GM19397 (cell line): Measurements from ENCODE around the gene PITX2.

ENCODE experiments used
- ATAC-seq: cut with Tn5 transposase; IDR thresholded peaks from one replicate; pipeline ENCODE4 v1.9.1; 2021; ENCODE audit warnings: mild to moderate bottlenecking, moderate library complexity; ENCODE audit not compliant: unreplicated experiment

The PITX2 gene

DNA sequence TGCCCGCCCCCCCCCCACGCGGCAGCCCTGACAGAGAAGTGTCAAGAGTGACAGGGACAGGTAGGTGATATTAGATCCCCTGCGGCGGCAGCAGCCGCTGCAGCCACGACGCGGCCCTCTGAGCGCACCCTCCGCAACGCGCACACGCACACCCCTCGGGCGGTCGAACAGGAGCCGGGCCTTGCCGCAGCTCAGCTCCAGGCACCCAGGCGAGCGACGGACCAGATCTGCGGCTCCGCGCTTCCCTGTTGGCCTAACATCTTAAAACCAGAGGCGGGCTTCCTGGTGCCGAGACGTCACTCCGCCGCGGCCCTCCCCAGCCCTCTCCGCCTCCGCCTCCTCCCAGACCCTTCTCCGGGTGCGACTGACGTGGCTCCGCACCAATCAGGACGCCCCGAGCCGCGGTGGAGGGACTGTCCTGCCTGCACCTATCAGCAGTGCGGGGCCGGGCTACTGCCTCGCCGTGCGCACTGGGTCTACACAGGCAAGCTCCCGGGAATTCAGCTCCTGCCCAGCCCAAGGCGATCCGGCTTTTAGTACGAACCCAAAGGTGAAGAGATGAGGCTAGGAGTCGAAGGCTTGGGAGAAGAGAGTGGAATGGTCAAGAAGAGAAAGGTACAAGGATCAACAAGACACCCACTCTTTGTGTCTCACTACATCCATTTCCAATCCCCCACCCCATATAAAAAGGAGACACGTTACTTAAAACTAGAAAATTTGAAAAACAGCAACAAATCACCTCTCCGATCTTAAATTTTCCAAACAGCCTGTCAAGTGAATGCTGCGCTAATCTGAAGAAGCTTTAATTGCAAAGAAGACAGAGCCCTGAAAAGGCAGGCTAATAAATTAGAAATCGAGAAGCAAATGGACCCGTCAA, at the start of gene PITX2:
Gene PITX2, minus strand, starts transcription at position 237 of the 877 bp plus-strand sequence. CDS start 617 bp downstream, outside the sequence.
- ATAC-seq: peak; percentile 93

DNA sequence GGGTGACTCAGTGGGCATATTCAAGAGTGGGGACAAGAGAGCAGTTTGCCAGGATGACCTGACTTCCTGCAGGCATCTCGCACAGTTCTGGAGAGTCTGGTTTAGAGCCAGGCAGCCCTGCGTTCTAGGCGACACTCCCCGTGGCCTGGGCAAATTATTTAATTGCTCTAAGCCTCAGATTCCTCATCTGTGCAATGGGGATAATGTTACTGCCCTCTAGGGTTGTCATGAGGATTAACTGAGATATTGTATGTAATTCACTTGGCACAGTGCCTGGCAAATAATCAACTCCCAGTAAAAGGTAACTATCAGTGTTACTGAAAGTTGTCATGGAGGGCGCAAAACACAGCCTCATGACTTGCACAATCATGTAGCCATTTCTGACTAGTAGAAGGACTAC, 48.8 kb upstream of the PITX2 start:
- ATAC-seq: no peak

DNA sequence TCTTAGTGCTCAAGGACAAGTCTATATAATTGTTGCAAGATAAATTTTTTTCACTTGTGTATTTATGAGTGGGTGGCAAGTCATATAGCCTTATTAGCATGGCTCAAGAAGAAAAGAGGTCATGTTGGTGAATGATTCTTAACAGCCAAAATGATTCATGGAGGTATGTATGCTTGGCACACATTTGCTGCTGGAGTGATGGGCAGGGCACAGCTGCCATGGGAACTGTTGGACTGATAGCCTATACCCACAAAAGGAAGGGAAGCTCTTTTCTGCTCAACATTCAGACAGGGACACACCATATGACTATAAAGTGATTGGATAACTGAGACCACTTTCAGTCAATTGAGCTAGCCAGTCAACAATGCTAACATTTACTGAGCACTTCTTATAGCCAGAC, 46.8 kb upstream of the PITX2 start:
- ATAC-seq: no peak

DNA sequence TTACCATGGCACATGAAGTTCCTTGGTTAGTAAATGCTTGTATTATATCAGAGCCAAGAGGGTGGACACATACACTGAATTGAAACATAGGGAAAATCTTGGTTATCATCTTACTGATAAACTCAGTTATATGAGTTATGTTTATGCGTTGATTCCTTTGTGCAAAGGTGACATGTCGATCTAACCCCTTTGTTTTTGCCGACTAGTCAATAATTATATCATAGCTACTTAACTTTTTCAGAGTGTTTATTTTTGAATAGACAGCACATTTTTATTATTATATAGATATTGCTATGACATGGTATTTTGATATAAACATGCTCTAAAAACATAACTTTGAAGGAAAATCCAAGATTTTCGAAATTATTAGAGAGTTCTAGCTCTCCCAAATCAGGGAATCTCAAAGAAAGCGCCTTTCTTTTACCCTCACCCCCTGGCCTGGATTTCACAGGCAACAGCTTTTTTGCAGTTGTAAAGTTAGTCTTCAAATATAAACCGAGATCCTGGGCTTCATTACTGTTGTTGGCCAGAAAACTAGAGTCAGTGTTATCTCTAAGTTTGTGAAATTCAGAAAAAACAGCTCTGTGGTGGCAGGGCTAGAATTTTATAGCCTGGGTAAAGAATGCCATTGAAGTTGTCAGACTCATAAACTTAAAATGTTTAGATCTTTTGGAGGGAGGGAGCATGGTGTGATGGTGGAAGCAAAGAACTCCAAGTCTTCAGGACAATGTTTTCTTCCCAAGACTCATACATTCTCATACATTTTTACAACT, 45.8 kb upstream of the PITX2 start:
- ATAC-seq: no peak

DNA sequence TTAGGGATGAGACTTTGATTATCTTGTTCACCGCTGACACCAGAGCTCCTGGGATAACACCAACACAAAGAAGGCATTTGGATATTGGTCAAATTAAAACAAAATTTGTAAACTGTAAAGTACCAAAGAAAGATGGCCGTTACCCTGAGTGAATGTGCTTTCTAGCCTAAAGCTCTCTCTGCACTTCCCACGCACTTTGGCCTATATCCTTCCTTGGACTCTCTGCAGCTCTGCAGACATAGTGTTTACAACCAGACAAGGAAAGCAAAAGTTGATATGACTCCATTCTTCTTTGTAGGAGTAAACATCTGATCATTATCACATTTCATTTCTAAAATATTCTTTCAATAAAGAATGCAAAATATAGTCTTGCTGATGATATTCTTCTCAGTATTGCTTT, 44.8 kb upstream of the PITX2 start:
- ATAC-seq: no peak

DNA sequence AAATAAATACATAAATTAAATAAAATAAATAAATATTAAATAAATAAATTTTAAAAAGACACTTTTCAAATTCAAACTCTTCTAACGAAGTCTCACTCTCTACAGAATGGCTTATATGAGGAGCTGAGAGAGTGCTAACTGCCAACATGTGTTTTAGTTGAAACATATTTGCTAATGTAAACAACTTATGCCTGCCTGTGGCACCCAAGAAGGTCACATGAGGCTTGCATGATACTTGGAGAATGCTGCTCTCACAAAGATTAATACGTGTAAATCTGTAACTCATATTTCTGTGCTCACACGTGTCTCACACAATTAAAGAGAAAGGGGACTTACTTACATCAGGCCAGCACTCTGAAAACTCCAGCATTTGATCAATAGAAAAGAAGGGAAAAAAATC, 43.2 kb upstream of the PITX2 start:
- ATAC-seq: no peak

DNA sequence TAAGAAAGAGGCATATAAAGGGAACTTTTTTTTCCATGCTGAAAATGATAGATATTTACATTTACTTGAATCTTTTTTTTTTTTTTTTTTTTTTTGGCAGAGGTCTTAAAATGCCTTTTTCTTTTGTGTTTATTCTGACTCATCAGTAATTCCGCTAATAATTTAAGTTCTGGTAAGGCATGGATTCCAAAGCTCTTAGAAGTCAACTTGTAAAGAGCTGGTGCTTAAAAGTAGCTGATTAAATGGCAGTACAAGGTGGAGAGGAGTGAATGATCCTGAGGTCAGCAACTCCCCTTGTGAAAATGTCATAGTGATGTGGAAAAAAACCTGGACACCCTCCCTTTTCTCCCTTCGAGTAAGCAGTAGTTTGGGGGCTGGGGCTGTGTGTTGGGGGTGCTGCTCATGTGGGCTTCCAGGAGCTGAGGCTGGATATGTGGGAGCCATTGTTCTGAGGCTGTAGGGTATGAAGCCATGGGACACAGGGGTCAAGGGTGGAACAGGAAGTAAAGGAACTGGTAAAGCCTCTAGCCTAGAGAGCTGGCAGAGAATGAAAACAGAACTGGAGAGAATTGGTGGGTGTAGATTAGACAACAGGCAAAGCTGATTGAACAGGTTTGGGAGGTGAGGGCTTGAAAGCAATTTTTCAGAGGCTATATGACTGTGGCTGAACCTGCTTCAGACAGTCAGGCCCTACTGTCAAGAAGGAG, 41.0 kb upstream of the PITX2 start:
- no peak for ATAC-seq

DNA sequence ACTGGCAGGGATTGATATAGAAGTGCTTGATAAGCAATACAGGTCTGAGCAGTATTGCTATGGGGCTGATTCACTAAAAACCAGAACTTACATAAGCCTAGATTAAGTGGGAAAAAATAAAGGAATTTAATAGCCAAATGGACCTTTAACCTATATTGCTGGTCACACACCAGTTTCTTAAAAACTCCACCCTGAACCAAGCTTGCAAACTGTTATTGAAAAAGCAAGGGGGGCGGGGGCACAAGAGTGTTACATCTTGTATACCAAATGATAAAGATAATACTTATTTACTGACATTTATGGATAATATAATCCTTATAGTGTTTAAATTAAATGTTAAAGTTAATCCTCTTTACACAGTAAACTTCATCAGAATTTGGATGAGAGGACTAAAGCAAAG, 40.3 kb upstream of the PITX2 start:
- no peak for ATAC-seq

DNA sequence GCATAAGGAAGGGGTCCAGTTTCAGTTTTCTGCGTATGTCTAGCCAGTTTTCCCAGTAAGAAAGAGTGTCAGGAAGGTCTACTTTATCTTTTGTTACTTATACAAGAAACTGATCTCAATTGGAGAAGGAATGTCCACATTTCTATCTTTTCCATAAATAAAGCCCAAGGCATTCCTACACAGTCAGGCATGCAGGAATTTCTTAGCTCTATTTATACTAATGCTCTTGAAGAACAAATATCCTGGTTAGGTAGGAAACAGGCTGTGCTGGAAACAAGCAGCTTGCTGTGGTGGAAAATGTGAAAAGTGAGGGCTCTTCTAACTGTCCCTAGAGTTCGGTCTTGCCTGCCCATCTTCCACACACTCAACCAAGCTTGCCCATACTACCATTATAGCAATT, 37.9 kb upstream of the PITX2 start:
- no peak for ATAC-seq

DNA sequence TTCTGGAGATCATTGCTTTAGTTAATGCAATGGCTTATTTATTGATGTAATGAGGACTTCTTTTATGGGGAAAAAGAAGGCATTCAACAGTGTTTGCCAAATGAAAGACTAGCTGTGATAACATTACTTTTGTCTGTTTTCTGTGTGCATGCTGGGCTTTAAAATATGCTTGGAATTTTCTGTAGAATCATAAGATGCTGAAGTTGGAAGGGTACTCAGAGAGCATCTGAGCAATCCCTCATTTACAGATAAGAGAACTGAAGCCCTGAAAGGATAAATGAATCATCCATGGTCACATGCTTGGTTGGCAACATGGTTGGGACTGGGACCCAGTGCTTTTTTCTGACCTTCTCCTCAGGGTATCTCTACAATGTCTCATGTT, 31.4 kb upstream of the PITX2 start:
- ATAC-seq: no peak

DNA sequence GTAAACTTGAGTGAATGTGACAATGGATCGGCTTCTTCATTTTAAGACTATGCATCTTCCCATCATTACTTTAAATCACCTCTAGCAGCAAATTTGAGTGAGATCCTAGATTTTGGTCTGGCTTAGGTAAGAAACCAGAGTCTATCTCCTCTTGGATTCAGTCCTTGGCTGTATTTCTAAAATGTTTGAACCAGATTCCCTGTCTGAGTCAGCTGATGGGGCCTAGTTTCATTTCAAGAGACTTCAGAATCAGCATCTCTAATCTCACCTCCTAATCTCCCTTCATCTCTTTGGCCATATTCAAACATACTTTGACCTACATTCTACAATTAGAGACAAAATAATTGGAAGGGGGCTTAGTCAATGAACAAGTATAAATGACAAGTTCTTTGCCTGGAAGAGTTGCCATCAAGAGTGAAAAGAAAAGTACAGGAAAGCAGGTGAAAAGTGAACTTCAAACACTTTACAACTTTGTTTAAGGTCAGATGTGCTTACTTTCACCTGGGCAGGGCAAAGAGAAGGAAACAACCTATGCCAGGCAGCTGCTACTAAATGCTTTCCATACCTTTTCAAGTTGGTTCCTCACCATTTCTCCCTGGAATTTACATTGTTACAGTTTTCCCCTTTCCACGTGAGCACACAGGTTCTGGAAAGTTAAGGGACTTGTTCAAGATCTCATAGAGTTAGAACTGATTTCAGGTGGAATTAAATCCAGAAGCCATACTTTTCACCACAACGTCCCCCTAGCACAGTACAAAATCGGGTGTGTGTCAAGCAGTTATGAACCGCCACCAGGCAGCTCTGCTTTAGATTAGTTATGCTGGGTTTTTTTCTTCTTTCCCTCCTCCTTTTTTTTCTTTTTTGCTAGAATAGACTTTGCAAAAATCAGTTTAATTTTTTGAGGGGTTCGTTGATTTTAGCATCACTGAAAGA, 30.7 kb upstream of the PITX2 start:
- ATAC-seq: no peak

DNA sequence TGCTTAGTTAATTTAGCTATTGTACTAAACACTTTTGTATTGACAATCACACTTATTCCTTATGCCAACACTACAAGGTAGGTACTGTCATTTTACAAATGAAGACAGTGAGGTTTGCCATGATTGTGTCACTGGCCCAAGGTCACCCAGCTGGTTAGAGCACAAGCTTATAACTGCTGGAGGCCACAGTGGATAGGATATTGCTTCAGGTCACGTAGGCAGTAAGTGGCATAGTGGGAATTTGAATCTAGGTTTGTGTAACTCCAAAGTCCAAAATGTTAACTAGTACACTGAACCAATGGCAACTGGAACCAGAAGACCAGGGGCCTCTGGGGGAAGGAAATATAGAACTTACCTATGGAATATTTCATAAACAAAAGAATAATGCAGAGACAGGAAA, 21.1 kb upstream of the PITX2 start:
- ATAC-seq: no peak

DNA sequence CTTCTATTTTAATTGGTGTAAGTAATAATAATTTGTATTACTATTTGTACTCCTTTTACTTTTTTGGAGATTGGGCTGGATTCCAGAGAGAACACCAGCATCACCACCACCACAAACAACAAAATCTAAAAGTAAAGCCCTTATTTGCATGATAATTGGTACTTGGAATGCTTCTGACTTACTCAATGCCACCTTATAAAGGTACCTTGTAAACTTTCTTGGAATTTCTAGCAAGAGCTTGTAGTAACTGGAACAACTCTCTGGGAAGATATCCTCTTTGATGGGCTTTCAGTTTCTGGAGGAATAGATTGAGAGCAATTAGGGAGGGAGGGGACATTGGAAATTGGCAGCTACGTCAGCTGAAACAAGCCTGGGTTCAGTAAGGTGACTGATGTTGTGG, 20.2 kb upstream of the PITX2 start:
- ATAC-seq: no peak

DNA sequence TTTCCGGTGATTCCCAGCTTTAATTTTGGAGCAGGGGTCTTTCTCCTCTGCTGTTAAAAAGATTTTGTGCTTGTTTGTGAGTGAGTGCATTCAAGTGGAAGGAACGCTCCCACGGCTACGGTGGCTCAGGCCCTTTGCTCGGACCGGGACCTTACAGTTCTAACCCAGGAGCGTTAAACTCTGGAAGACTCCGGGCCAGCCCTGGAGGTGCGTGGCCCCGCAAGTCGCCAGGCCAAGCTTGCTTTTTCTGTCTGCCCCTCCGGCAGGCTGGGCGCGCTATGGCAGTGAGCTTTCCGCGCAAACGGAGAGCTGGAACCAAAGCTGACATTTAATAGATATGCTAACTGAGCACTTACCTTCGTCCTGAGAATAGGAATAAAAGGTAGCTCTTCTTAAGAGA, 18.3 kb upstream of the PITX2 start:
- no peak for ATAC-seq

DNA sequence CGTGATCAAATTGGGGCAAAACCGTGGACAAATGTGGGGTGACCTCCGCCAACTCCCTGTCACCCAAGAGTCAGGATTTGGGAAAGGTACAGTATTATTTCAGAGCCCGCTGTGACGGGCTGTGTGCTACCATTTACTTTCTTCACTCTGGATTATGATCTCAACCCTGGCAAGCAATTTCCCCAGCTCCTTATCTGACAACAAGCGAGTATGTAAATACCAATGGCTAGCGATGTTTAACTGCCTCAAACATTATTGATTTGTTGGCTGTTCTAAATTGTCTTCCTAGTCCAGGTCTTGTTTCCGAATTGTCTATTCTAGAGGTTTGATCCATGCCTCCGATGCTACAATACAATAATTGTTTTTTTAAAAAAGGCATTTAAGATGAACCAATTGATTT, 17.7 kb upstream of the PITX2 start:
- ATAC-seq: no peak

DNA sequence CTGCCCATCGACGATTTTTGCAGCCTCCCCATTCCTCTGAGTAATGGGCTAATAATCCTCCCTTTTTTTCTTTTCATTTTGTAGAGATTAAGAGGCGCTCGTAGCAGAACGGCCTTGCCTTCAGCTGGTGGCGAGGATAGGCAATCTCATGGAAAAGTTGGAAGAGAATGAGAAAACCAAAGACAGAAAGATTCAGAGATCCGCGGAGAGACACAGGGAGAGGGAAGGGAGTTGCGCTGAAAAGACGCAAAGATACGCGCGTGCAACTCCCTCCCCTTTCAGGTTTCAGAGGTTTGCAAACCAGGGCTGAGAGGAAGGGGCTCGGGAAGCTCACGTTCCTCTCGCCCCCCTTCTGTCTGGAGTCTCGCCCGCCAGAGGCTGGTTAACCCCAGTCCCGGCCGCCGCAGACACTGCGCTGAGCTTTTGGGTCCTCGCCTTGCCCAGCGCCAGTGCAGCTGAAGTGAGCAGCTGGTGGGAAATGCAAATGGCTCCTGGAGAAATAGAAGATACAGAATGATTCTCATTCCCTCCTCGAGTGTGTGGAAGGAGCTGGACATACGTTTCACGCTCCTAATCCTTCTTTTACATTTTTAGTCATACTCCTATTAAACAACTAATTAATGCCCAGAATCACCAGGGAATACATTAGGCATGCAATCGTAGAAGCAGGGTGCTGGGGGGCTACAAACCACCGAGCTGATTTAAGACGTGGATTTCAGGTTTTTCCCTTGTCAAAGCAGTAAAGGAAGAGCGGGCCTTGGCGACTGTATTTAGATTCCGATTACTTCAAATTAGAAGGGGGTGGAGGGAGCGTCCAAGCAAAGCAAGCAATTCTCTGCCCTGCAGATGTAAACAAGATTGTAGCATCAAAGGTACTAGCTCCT, 16.6 kb upstream of the PITX2 start:
- no peak for ATAC-seq

DNA sequence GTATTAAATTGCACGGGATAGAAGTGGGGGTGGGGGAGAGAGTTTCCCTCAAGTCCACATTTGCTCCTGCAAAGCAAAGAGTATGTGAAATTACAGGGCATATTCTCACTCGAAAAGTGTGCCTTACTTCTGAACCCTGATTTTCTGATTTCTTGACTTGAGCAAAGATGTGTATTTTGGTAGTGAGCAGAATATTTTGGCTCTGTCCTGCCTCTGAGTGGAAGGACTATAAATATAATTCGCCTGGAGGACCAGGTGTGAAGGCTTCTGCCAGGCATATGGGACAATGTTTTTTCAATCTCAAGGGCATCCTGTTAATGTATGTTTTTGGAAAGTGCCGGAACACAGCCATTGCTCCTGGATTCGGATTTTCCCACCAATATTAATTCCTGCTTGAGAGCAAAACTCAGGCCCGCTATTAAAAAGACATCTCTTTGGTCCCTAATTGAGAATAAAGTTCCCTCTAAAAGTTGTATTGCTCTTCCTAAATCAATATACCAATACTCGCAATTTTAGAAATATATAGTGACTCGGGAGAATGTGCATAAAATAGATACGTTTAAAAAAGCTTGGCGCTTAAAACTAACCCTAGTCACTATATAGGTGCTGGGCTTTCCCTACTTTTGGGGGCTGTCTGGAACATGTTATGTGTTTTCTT, 15.3 kb upstream of the PITX2 start:
- no peak for ATAC-seq

DNA sequence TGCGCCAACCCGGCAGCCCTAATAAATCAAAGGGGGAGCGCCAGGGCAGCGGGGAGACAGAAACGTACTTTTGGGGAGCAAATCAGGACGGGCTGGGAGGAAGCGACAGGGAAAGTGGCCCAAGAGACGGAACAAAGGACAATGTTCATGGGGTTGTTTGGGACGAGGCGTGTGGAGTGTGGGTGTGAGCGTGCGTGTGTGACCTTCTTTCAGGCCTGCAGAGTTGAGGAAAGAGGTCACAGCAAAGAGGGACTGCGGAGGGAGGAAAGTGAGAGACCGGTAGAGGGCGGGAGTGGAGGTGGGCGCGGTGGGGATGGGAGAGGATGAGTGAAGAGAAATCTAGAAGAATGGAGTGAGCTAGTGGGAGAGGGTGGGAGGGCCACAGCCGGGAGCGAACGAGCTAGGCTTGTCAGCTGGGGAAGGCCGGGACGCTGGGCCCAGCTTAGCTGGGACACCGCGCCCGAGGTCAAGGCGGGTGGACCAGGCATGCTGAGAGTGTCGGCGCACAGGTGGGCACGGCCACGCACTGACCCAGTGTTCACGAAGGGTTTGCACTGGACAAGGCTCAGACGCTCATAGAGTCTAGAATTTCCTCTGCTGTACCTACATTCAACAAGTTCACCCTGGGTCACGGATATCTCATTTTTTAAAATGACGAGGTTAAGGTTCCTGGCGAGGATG, 14.7 kb upstream of the PITX2 start:
- ATAC-seq: no peak
